HK-2 (cell line): ENCODE measurements around the gene PPP1R3C.

Experiments
- DNase-seq: peaks from one replicate; pipeline ENCODE4 v3.0.0-alpha.2; 2018; ENCODE audit not compliant: unreplicated experiment

Gene PPP1R3C

GRCh38 chr10:91632671-91633550 lies at the start of gene PPP1R3C:
TSS of gene PPP1R3C (minus strand) at chr10:91633071. CDS start at chr10:91632969, 102 bp downstream.
- peak; percentile 99 for DNase-seq

DNA sequence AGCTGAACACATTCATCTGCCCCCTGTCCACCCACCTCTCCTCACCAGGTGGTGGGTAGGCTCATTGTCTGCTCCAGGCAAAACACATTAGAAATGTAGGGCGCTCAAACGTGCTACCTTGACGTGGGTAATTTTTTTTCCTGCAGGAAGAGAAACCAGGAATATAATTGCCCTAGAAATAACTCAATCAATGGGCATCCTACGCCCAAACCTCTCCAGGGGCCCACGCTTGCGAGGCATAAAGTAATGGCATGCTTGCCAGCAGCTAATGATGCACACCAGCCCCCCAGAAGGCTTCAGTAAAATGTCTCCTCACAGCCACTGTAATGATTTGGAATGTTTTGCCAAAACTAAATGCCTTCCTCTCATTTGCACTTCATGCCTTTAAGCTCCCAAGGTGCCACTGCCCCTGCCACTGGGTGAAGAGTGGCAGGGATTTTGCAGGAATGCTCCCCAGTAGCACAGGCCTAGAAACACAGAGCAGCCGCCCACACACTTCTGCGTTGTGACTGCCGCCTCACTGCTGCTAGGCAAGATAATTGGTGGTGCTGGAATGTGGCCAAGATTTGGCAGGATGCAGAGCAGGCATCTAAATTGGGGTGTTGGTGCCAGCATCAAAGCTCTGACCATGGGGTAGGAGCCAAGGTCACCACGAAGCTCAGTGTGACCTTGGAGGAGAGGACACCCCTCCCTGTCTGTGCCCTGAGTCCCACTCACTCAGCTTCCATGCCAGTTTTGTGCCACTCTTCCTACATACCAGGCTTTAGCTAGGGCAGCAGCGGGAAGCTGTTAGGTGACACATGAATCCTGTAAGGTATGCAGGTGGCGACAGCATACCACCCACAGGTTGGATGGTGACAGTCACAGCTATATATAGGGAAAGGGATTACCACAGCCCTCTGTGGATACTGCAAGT lies 48.7 kb upstream of the PPP1R3C start:
- DNase-seq: no peak

DNA sequence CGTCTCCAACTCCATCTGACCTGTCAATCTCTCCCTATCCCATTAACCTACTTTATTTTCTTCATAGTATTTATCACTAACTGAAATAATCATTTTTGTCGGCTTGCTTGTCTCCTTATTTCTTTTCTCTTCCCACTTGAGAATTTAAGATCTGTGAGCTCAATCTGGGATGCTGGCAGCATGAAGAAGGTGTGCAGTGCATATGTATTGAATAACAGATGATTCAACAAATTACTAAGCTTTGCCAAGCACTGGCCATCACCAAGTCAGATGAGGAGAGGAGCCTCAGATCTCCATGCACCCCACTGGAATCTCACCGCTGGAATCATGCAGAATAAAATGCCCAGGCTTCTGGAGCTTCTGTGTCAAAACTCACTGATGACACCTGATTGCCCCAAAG lies 47.6 kb upstream of the PPP1R3C start:
- DNase-seq: no peak

DNA sequence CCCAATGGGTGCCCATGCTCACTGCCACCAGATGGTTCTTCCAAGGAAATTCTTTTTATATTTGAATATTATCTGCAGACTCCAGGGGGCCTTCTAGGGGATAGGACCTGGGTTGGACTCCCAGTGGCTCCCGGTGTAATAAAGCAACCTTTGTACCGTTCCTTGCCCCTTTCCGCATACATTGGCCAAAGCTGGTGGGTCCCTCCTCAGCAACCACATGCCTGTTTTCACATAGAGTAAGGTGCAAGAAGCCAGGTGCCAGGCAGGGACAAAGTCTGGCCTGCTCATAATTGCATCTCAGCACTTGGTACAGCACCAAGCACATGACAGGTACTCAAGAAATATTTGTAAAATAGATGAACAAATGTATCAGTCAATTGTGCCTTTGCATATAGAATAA lies 46.4 kb upstream of the PPP1R3C start:
- no peak for DNase-seq

DNA sequence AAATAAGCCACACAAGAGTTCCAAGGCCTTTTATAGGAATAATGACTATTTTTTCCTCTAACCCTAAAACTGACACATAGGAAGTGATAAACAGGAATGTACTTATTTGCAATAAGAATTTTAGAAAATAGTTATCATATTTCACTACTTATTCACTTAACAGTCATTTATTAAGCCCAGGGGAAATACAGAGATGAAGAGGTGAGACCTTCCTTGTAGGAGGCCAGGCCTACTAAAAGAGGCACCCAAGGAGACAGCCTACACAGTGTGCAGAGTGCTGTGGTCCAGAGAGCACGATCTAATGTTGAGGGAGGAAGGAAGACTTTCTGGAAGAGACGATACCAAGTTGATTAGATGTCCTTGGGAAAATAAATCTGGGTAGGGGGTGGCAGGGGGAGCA lies 45.0 kb upstream of the PPP1R3C start:
- DNase-seq: no peak

DNA sequence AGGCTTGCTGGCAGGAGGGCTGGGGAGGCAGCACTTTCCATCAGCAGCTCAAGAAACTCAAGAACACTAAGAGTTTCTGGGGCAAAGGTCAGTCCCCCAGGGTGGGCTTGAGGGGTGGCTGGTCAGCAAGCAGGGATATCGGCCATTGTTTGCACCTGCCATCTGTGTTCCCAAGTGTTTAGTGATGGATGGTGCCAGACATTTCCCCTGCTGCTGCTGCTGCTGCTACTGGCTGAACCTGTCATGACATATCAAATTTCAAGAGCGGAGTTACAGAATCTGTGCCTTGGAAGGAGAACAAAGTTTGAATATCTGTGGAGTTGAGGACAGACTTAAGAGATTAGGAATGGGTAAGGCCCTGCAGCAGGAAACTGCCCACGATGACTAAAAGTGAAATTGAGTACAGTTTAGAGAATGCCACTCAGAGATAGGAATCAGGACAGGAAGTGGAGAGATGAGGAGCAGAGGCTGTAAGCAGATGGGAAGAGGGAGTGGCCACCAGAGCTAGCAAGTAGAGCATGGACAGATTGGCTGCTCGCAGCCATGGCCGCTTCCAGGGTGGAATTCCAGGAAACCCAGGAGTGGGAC lies 39.2 kb upstream of the PPP1R3C start:
- no peak for DNase-seq

- DNase-seq: no peak
Observed at GRCh38 chr10:91668913-91669312, 36.0 kb upstream of the PPP1R3C start.

GRCh38 chr10:91665842-91666241 lies 33.0 kb upstream of the PPP1R3C start:
- no peak for DNase-seq

DNA sequence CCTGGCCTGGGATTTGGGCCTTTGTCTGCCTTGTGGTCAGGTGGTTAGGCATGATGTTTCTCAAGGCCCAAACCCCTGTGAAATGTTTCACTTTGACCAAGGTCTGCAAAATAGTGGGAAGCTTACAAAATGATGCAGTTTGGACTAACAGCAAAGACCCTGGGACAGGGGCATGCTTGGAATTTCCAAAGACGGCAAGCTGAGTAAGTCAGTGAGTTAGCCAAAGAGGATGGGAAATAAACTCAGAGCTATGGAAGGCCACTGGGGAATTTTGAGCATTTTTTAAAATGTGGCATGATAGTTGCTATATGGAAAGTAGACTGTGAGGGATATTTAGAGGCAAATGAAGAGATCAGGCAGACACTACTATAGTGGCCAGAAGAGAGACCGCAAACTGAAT lies 31.6 kb upstream of the PPP1R3C start:
- DNase-seq: no peak

- no peak for DNase-seq
Observed at GRCh38 chr10:91662993-91663392, 30.1 kb upstream of the PPP1R3C start.

DNA sequence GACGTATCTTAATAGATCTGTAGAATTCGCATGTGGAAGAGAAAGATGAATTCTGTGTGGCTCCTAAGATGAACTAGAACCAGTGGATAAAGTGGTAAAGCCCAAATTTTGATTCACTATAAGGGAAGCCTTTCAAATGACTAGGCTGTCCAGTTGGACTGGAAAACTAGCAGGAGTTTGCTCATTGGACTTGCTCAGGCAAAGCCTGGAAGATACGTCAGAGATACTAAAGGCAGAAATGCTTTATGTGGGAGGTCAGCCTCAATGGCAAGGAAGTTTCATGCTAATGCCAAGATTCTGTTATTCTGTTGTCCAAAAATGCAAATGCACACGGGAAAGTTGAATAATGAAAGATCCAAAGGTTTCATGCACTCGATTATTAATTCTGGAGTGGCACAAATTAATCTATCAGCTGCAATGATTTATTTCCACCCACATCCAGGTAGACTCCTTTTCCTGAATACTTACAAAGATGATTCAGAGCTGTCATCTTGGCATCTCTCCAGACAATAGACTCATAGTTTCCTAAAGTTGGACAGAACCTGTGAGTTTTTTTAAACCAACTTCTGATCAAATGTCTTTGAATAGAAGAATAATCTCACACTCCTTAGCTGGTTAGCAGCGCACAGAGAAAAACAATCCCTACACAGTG lies 20.5 kb upstream of the PPP1R3C start:
- DNase-seq: peak; percentile 40

DNA sequence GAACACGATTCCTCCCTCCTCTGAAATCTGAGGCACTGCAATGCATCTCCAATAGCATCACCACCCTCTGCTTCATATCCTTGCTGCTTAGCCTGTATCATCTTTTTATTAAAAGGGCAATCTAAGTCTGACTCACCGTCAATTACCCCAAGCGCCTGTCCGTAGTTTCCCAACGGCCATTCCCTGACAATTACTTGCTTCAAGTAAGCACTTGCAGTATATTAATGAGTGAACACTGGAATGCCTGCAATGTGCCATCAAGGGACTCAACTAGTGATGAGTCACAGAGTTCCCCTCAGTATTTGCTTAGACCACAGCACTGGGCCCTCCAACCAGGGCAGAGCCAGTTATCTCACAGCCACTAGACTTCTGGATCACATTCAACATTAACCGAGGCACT lies 19.5 kb upstream of the PPP1R3C start:
- peak; percentile 89 for DNase-seq

GRCh38 chr10:91643700-91644099 lies 10.8 kb upstream of the PPP1R3C start:
- DNase-seq: no peak

DNA sequence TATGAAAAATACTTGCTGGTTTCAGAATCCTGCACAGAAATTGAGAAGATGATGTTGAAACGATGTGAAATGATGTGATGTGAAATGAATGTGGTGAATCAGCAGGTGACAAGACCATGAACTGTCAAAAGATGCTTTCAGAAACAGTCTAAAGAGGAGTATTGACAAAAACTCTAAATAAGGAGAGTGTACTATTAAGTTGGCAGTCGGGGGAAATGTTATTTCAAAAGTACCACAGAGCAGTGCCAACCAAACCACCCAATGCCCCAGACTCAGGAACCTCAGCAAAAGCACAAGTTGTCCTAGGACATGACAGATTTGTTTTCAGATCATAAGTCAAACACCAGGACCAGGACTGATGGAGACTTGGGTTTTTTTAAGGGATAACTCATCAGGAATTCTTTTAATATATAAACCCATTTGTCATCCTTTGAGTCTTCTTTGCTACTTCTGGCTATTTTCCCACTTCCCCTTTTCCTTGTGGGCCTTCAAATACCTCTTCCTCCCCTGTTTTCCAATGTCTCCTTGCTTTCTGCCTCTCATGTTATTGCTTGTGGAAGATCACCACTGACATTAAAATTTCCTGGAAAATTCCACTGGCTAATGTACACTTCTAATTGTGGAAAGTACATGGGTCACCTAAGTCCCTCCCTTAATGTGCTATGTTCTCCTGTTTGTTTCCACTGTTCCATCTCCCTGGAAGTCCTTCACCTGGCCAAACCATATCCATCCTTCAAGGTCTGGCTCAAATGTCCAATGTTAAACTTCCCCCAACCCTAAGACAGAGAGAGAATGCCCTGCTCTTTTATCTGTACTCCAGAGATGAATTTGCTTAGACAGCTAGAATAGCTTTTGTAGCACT lies 10.2 kb upstream of the PPP1R3C start:
- DNase-seq: no peak

- no peak for DNase-seq
Observed at GRCh38 chr10:91636892-91637291, 4.0 kb upstream of the PPP1R3C start.

DNA sequence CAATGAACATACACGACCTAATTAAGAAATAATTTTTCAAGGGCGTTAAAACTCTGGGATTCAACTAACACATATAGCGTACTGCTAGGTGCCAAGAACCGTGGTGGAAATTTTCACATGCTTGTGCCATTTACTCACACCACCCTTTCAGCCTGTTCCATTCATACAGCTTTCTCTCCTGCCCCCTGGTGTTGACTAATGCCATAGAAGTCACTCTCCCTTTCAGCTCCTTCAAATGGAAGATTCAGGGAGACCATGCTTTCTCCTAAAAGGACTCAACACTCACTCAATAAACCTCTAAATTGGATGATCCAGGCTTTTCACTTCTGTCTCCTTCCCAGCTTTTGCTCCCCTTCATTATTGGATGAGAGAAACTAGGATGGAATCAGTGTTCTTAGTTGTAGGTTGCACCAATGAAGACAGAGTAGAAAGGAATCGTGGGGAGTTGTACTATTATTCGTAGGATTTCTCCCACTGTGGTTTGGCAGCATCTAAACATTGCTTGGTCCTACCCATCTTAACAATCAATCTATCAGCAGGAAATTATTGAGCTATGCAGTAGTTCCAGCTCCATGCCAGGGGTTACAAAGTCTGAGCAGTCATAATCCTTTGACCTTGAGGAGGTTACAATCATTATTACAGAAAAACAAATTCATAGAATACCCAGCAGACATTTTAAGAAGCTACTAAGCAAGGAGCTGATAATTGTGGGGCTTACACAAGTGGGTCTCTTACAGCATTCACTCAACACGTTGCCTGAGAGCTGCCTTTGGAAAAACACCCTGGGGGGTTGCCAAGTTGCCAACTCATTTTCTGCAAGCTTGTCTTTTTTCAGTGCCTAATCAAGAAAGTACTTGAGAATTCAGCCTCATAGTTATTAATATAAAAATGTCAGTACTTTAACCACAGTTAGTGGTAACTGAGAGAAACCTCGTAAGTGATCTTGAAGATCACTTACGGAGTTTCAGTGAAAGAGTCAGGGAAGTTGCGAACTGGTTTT lies 2.8 kb upstream of the PPP1R3C start:
- DNase-seq: no peak

GRCh38 chr10:91634898-91635297 lies 2.0 kb upstream of the PPP1R3C start:
- no peak for DNase-seq

- DNase-seq: no peak
Observed at GRCh38 chr10:91634246-91634645, 1.4 kb upstream of the PPP1R3C start.

- DNase-seq: no peak
Observed at GRCh38 chr10:91630625-91631024, 2.2 kb downstream of the PPP1R3C start.
